GM21825 (cell line): ENCODE data around the gene CEP112.
"Not testable (repeated sequence)": the region's sequence is repeated elsewhere in the genome, so short reads cannot be mapped to it uniquely, and the experiment has no call there.

Experiments
- ATAC-seq: cut with Tn5 transposase; IDR thresholded peaks from one replicate; pipeline ENCODE4 v1.9.1; 2021; ENCODE audit warnings: mild to moderate bottlenecking, moderate library complexity; ENCODE audit not compliant: unreplicated experiment

The CEP112 gene

DNA sequence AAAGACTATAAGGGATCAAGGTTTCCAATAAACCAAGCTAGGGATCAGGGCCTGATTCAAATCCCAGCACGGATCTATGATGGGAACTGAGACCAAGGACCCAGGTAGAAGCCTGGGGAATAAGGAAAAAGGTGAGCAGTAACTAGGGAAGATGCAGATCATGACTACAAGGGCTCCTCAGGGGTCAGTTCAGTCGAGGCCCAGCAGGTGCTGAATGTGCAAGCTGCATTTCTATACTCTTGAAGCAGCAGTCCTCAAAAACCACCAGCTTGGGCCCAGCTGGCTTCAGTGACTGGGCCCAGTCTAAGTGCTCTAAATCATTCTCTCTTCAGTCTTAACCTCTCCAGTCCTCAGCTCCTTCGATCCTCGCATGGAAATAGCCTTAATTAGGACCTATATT lies 401.7 kb downstream of the CEP112 start:
- ATAC-seq = no peak

DNA sequence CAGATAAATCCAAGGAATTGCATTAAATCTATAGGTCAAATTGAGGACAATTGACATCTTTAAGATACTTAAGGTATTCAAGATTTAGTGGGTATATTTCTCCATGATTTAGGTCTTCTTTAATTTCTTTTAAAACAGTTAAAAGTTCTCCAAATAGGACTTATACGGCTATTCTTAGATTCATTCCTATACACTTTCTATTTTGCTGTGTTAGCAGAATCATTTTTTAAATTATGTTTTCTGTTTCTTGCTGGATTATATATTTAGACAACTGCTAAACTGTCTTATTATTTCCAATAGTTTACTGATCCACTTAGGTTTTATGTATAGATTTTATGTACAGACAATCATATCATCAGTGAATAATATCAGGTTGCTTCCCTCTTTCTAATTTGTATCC lies 404.4 kb downstream of the CEP112 start:
- ATAC-seq = no peak

DNA sequence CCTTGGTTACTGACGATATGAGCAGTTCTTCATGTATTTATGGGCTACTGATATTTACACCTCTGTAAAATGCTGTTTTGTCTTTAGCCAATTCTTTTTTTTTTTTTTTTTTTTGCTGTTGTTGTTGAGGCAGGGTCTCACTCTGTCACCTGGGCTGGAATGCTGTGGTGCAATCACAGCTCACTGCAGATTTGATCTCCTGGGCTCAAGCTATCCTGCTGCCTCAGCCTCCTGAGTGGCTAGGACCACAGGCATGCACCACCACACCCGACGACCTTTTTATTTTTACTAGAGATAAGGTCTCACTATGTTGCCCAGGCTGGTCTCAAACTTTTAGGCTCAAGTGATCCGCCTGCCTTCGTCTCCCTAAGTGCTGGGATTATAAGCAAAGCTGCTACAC lies 405.5 kb downstream of the CEP112 start:
- ATAC-seq = no peak

DNA sequence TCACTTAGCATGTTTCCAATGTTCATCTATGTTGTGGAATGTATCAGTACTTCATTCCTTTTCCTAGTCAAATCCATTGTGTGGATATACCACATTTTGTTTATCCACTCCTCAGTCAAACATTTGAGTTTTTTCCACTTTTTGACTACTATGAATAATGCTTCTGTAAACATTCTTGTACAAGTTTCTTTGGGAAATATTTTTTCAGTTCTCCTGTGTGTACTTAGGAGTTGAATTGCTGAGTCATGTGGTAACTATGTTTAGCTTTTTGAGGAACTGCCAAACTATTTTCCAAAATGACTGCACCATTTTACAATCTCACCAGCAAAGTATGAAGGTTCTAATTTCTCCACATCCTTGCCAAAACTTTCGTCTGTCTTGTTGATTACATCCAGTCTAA lies 406.8 kb downstream of the CEP112 start:
- no peak for ATAC-seq

DNA sequence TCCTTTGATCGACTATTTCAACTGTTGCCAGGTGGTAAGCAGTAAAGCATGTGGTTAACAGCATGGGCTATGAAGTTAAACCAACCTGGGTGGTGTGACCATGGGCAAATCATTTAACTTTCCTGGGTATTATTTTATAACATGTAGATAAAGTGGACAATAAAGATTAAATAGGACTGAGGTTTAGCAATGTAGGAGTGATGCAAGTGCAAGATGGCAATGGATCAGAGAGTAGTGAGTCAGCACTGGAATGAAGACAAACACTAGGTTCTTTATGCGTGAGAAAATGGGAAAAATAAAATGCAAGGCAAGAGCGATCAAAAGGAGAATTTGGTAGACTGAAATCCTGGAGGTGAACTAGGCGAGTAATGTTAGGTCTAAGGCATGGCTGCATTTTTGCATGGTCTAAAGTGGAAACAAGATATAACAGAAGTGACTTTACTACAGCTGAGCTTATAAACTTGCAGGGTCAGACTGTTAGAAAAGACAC lies 408.0 kb downstream of the CEP112 start:
- ATAC-seq = no peak

DNA sequence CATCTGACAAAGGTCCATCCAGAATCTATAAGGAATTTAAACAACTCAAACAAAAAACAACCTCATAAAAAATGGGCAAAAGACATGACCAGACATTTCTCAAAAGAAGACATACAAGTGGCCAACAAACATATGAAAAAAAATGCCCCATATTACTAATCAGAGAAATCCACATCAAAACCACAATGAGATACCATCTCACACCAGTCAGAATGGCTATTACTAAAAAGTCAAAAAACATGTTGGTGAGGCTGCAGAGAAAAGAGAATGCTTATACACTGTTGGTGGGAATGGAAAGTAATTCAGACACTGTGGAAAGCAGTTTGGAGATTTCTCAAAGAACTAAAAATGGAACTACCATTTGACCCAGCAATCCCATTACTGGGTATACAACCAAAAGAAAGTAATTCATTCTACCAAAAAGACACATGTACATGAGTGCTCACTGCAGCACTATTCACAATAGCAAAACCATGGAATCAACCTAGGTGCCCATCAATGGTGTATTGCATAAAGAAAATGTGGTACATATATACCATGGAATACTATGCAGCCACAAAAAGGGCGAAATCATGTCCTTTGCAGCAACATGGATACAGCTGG lies 409.7 kb downstream of the CEP112 start:
- ATAC-seq = not testable (repeated sequence)

DNA sequence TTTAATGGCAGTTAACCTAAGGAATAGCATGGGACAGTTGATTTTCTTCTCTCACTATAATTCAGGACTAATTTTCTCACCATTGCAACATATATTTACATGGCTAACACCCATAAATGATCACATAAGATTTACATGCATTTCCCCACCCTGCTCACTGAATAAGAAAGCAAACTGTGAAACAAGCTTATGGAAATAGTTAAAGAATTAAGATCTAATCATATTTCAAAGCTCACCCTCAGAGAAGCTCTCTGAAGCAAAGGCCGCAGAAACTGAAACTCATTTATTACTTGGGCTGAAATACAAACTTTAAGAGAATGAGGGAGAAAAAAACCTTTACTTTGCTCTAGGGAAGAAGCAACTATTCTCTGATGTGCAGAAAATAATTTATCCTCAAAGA lies 411.8 kb downstream of the CEP112 start:
- no peak for ATAC-seq

DNA sequence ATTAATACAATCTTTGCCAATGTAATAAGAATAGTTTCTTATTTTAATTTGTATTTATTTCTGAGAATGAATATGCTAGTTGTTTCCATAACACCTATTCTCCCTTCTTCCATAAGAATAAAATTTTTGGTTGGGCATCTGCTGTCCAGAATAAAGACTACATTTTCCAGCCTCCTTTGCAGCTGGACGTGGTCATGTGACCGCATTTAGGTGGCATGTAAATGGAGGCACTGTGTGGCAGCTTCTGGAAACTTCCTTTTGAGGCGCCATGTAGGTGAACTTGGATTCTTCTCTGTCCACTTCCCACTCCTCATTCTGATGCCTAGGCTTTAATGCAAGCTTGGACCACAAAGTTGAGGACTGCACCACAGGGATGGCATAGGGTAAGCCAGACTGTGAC lies 415.0 kb downstream of the CEP112 start:
- ATAC-seq = no peak

DNA sequence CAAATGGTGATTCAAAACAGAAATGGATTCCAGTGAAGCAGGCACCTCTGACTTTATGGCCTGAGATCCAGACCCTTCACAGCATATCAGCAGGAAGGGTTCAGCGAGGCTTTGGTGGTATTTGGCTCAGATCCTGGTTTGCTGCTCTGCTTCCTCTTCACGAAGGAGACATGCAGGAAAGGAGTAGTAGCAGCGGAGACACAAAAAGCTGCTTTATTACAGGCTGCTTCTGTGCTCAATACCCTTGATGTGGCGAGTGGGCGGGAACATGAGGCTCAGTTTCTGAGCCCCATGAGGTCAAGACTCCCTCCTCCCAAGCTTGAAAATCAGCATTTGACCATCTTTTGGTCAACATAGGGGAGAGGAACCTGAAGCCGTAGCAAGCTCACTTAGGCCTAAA lies 417.1 kb downstream of the CEP112 start:
- no peak for ATAC-seq

DNA sequence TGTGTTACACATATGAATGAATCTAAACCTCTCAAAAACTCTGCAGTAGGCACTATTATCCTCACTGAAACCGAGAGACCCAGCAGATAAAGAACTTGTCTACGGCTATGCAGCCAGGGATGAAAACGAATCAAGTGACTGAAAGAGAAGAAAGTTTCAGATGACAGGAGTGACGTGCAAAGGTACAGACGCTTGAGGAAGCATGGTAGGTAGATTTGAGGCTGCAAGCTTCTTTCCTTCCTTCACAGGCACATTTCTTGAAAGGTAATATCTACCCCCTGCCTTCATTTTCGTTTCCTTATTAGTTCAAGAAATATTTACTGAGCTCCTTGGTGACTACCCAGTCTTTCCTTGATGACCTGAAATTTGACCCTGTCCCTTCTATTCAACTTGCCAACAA lies 418.9 kb downstream of the CEP112 start:
- no peak for ATAC-seq

DNA sequence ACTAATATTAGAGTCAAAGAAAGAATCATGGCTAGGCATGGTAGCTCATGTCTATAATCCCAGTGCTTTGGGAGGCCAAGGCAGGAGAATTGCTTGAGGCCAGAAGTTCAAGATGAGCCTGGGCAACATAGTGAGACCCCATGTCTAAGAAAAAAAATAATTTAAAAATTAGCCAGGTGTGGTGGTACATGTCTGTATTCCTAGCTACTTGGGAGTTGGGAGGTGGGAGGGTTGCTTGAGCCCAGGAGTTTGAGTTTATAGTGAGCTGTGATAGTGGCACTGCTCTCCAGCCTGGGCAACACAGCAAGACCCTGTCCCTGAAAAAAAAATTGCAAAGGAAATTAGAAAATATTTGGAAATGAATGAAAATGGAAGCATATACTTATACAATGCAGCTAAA lies 420.2 kb downstream of the CEP112 start:
- no peak for ATAC-seq

DNA sequence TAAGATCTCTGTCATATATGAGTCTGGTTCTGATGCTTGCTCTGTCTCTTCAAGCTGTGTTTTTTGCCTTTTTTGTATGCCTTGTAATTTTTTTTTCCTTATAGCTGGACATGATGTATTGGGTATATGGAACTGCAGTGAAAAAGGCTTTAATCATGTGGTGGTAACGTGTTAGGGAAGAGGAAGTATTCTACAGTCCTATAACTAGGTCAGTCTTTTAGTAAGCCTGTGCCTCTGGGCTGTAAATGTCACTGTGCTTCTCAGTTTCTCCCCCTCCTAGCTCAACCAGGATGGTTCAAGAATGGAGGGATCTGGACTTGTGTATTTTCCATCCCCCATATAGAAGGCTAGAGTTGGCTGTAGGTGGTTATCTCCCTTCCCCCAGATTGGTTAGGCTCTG lies 428.1 kb downstream of the CEP112 start:
- ATAC-seq = no peak

DNA sequence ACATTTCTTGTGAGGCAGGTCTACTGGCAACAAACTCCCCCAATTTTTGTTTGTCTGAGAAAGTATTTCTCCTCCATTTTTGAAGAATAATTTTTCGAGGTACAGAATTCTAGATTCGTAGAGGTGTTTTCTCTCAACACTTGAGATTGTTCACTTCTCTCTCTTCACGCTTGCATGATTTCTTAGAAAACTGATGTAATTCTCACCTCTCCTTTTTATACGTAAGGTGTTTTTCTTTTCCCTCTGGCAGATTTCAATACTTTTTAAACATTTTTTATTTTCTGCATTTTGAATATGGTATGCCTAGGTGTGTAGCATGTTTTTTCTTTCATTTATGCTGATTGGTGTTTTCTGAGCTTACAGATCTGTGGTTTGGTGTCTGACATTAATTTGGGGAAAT lies 429.0 kb downstream of the CEP112 start:
- ATAC-seq = no peak

DNA sequence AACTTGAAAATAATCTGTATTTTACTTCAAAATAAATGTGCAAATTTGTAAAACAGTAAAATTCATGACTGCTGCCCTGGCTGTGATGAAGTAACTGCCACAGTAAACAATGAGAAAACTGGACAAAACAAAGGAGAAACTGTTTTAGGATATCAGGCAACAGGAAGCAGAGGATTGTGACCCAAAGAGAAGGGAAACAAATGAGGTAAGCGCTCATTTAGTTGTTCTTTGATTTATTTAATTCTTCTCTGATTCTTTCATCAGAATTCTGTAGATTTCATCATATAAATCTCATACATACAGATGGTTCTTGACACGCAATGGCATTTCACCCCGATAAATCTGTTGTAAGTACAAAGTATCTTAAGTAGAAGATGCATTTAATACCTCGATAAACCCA lies 432.4 kb downstream of the CEP112 start:
- no peak for ATAC-seq

DNA sequence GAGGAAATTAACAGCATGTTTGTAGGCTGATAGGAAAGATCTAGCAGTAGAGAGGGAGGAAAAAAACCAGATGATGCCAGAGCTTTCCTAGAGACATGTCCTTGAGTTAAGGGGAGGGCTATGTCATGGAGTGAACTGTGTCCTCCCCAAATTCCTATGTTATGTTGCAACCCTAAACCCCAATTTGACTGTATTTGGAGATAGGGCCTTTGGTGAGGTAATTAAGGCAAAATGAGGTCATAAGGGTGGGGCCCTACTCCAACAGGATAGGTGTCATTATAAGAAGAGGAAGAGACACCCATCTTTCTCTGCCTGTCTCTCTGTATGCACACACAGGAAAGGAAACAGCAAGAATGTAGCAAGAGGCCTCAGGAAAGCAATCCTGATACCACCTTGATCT lies 435.2 kb downstream of the CEP112 start:
- no peak for ATAC-seq

DNA sequence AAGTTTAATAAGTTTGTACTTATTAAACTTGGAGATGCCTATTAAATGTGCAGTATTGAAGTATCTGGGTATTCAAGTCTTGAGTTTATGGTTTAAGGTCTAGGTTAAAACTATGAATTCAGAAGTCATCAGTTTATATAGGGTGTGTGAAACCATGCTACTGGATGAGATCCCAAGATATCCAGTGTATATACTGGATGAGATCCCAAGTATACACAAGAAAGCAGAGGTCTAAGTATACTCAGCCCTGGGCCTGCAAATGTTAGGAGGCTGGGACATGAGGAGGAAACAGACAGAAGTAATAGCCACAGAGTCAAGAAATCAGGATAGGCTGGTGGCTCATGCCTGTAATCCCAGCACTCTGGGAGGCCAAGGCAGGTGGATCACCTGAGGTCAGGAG lies 436.1 kb downstream of the CEP112 start:
- no peak for ATAC-seq

DNA sequence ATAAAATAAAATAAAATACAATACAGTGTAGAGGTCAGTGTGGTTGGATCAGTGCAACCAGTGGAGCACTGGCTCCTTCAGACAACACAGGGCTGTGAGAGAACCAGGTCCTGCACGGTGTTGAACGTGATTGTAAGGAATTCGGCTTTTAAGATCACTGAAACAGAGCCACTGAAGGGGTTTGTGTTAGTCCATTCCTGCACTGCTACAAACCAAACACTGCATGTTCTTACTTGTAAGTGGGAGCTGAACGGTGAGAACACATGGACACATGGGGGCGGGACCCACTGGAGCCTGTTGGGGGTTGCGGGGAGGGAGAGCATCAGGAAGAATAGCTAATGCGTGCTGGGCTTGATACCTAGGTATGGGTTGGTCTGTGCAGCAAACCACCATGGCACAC lies 437.3 kb downstream of the CEP112 start:
- no peak for ATAC-seq

DNA sequence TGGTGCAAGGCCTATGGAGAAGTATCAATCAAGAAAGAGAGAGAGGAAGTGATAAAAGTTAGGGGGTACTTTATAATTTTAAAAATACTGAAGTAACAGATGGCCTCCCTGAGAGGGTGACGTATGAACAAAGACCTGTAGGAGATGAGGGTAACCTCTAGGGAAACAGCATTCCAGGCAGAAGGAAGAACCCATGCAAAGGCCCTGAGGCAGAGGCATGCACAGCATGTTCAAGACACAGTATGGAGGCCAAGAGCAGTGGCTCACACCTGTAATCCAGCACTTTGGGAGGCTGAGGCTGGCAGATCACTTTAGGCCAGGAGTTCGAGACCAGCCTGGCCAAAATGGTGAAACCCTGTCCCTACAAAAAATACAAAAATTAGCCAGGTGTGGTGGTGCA lies 437.9 kb downstream of the CEP112 start:
- no peak for ATAC-seq

DNA sequence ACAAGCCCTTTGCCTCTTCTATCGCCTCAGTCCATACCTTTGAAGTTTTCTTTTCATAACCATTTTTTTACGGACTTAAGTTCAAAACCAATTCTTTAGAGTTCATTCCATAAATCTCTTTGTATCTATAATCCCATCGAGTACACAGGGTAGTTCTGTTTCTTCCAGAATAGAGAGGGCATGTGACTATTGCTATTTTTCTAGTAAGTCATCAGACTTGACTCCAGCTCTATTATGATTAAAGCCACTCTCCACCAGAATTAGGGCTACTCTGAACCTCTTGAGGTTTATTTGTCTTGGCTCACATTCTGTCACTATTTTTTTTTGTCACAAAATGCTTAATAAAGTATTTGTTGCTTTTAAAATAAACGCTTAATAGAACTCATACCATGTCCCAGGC lies 438.6 kb downstream of the CEP112 start:
- ATAC-seq = no peak

DNA sequence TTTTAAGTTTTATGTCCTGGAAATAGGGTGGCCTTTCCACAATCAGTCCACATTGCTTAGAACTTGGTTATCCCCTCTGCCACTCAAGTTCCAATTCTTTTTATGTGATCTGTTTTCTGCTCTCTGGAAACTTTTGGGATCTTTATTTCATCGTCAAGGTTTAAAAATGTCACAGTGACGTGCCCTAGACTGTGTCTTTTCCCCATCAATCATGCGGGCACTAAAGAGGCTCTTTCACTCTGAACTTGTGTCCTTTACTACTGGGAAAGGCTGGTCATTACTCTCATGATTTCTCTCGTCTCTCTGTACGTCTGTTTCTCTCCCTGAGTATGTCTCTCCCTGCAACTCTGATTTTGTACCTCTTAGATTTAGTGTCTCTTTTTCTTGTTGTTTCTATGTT lies 440.7 kb downstream of the CEP112 start:
- ATAC-seq = no peak

DNA sequence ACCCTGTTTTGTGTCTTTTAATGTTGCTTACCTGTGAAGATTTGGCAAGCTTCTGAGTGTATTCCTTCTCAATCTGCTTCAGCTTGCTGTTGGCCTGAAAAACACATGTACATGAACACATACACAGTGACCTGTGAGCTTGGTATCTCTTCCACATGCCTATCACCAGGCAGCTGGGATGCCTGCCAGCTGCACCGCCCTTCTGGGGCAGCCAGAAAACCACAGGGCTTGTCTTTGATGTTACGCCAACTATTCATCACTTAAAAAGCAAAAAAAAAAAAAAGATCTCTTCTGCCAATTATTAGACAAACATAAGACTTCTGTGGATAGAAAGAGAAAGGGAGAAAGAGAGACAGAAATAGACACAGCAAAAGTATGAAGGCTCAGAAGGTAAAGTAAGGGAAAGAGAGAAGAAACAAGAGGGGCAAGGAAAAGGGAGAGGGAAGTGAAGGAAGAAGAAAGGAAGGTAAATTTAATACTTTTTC lies 441.3 kb downstream of the CEP112 start:
- no peak for ATAC-seq

DNA sequence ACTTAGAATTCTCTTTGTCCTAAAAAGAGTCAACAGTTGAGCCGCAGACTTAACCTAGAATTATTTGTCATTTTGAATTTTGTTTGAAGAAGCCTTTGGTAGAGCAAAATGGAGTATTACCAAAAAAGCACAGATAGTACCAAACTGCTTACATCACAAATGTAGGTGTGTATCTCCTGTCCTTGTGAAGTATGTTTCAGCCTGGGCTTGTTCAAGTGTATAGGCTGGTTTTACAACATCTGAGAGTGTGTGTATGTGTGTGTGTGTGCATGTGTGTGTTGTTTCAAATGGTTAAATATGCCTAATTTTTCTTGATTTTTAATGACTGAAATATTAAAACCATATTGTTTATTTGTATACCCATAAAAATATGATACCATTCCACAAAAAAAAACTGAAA lies 441.8 kb downstream of the CEP112 start:
- ATAC-seq = no peak

DNA sequence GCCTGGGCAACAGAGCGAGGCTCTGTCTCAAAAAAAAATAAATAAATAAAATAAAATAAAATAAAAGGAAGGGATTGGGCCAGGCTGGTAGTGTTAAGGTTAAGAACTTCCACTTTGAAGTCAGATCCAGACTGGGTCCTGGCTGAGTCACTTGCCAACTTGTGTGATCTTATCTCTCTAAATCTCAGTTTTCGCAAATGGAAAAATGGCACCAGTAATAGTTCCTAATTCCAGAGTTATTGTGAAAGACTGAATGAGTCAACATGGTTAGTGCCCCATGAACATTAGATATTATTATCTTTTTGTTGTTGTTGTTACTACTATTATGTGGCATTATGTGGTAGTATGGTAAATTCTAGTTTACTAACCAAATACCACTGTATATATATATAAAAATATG lies 442.5 kb downstream of the CEP112 start:
- ATAC-seq = no peak
